NCI-H1092 treated with DMSO at 0.1 percent for 48 hours (cell line): Measurements from ENCODE around the gene INO80E.

ENCODE experiments used
- DNase-seq: peaks from one replicate; lab custom pipeline; 2025; lab: John Stamatoyannopoulos, UW

INO80E gene

GRCh38 chr16:29993191-29993902 is 2.7 kb upstream of the INO80E start:
- no peak for DNase-seq

GRCh38 chr16:29993903-29994599 is 2.0 kb upstream of the INO80E start:
- no peak for DNase-seq

GRCh38 chr16:29994600-29995323 is 1.3 kb upstream of the INO80E start:
- DNase-seq, result no peak

- DNase-seq, result peak; percentile 89
These were observed 624 bp upstream of the INO80E start, which contains the start of gene HIRIP3 for GRCh38 chr16:29995324-29995910. Gene HIRIP3, minus strand, starts transcription at chr16:29995617. Its CDS starts 12 bp downstream, at chr16:29995605.

- DNase-seq, result no peak
These were observed 767 bp downstream of the INO80E start for GRCh38 chr16:29996766-29997250.

GRCh38 chr16:29999605-30000004 is 3.6 kb downstream of the INO80E start:
- DNase-seq, result no peak

GRCh38 chr16:30000735-30001631 is 4.9 kb downstream of the INO80E start:
- no peak for DNase-seq

GRCh38 chr16:30002614-30003346 is 6.7 kb downstream of the INO80E start:
- DNase-seq, result no peak

- DNase-seq, result peak; percentile 72
These were observed 7.8 kb downstream of the INO80E start for GRCh38 chr16:30003670-30004423.

GRCh38 chr16:30004424-30004776 is 8.4 kb downstream of the INO80E start:
- peak; percentile 73 for DNase-seq

GRCh38 chr16:30004811-30005242 is 8.8 kb downstream of the INO80E start:
- peak; percentile 73 for DNase-seq

GRCh38 chr16:30005341-30006094 is 9.5 kb downstream of the INO80E start:
- DNase-seq, result peak; percentile 23

GRCh38 chr16:30006095-30006473 is 10.0 kb downstream of the INO80E start:
- no peak for DNase-seq

- DNase-seq, result no peak
These were observed 10.8 kb downstream of the INO80E start for GRCh38 chr16:30006659-30007377.

GRCh38 chr16:30007378-30007895 is 11.4 kb downstream of the INO80E start:
- no peak for DNase-seq

GRCh38 chr16:30009085-30009862 is 13.2 kb downstream of the INO80E start:
- peak; percentile 11 for DNase-seq
